GM10266 (cell line): ENCODE measurements around the gene SIRPB1.

ENCODE experiments used
- DNase-seq: peaks from one replicate; pipeline ENCODE4 v3.0.0; 2012; ENCODE audit errors: extremely low spot score
- CTCF ChIP-seq: IDR thresholded peaks from 2 replicates; pipeline ENCODE4 v1.5.1; 2012; ENCODE audit warnings: mild to moderate bottlenecking, low read depth; ENCODE audit not compliant: control insufficient read depth, insufficient read depth; ENCODE audit errors: missing control alignments

SIRPB1 gene

GRCh38 chr20:1637226-1637625 is 17.4 kb upstream of the SIRPB1 start:
- TF ChIP-seq CTCF: no peak
- no peak for DNase-seq

- DNase-seq: no peak
- peak; percentile 29 for TF ChIP-seq CTCF
These were observed 16.8 kb upstream of the SIRPB1 start for GRCh38 chr20:1636621-1637020.

- no peak for TF ChIP-seq CTCF
These were observed 15.6 kb upstream of the SIRPB1 start for GRCh38 chr20:1635291-1635979.

GRCh38 chr20:1633535-1633934 is 13.7 kb upstream of the SIRPB1 start:
- no peak for DNase-seq
- TF ChIP-seq CTCF: no peak

More at GRCh38 chr20:1635291-1635979, 15.6 kb upstream of the SIRPB1 start:
- DNase-seq: no peak

- TF ChIP-seq CTCF: no peak
- peak; percentile 29 for DNase-seq
These were observed 12.4 kb upstream of the SIRPB1 start for GRCh38 chr20:1632178-1632577.

GRCh38 chr20:1631309-1632151 is 11.7 kb upstream of the SIRPB1 start:
- no peak for DNase-seq
- TF ChIP-seq CTCF: no peak

GRCh38 chr20:1630186-1630585 is 10.4 kb upstream of the SIRPB1 start:
- no peak for TF ChIP-seq CTCF
- DNase-seq: no peak
